GM19397 (cell line): Measurements from ENCODE around the gene GABBR2.

Source experiments
- ATAC-seq: cut with Tn5 transposase; IDR thresholded peaks from one replicate; pipeline ENCODE4 v1.9.1; 2021; ENCODE audit warnings: mild to moderate bottlenecking, moderate library complexity; ENCODE audit not compliant: unreplicated experiment

Gene GABBR2

GRCh38 chr9:98364086-98364485 lies 344.6 kb downstream of the GABBR2 start:
- no peak for ATAC-seq

- no peak for ATAC-seq
Observed at GRCh38 chr9:98363644-98364043, 345.1 kb downstream of the GABBR2 start.

- no peak for ATAC-seq
Observed at GRCh38 chr9:98362624-98363252, 346.0 kb downstream of the GABBR2 start.

- no peak for ATAC-seq
Observed at GRCh38 chr9:98361645-98362044, 347.1 kb downstream of the GABBR2 start.

- no peak for ATAC-seq
Observed at GRCh38 chr9:98360176-98360708, 348.5 kb downstream of the GABBR2 start.

GRCh38 chr9:98359569-98359968 lies 349.2 kb downstream of the GABBR2 start:
- ATAC-seq: no peak

- no peak for ATAC-seq
Observed at GRCh38 chr9:98357921-98358535, 350.7 kb downstream of the GABBR2 start.

- no peak for ATAC-seq
Observed at GRCh38 chr9:98356953-98357690, 351.6 kb downstream of the GABBR2 start.

GRCh38 chr9:98356326-98356725 lies 352.4 kb downstream of the GABBR2 start:
- no peak for ATAC-seq

- no peak for ATAC-seq
Observed at GRCh38 chr9:98351370-98351769, 357.4 kb downstream of the GABBR2 start.

- ATAC-seq: no peak
Observed at GRCh38 chr9:98347642-98348041, 361.1 kb downstream of the GABBR2 start.

- ATAC-seq: no peak
Observed at GRCh38 chr9:98345011-98345410, 363.7 kb downstream of the GABBR2 start.

GRCh38 chr9:98344581-98344980 lies 364.2 kb downstream of the GABBR2 start:
- ATAC-seq: no peak

GRCh38 chr9:98342820-98343210 lies 365.9 kb downstream of the GABBR2 start:
- no peak for ATAC-seq

GRCh38 chr9:98342098-98342819 lies 366.5 kb downstream of the GABBR2 start:
- no peak for ATAC-seq

- ATAC-seq: no peak
Observed at GRCh38 chr9:98341157-98342097, 367.3 kb downstream of the GABBR2 start.

- no peak for ATAC-seq
Observed at GRCh38 chr9:98339987-98340800, 368.5 kb downstream of the GABBR2 start.

- ATAC-seq: no peak
Observed at GRCh38 chr9:98335661-98336060, 373.1 kb downstream of the GABBR2 start.

GRCh38 chr9:98334796-98335195 lies 373.9 kb downstream of the GABBR2 start:
- no peak for ATAC-seq
